HepG2 (cell line): Measurements from ENCODE around the gene PPP1R2B. TPM values are rescaled to one million over a fixed set of nuclear protein-coding genes. Genes with fewer than 3 reads are reported as not detected.

Experiments
- ATAC-seq: fragments of 200-7000 bp; cut with Tn5 transposase; 3 replicates; pipeline ENCODE4 v1.9.1; 2020; ENCODE audit warnings: mild to moderate bottlenecking, moderate library complexity
- BruUV-seq: library from RNA; stranded (reverse); fragments of 400-500 nt; replicated peaks from 2 replicates; lab custom pipeline; 2021; lab: Mats Ljungman, UMichigan
- CTCF ChIA-PET: fragments of 300-600 bp; formaldehyde crosslinking; extraction: SDS; loops from one replicate; lab custom pipeline; 2021; ENCODE audit warnings: low total read pairs, inconsistent platforms, low intra/inter-chr PET ratio; lab: Yijun Ruan, JAX
- POLR2A ChIA-PET: fragments of 350-600 bp; sonication (Branson Sonifier 250); formaldehyde crosslinking; loops from one replicate; lab custom pipeline; 2020; ENCODE audit warnings: antibody characterized with exemption, inconsistent platforms; lab: Yijun Ruan, JAX
- DNase-seq: peaks from one replicate; pipeline ENCODE4 v3.0.0-alpha.2; 2015; ENCODE audit warnings: low spot score
- FAIRE-seq: peaks from 3 replicates; lab custom pipeline; 2011; peaks lifted over from hg19 to GRCh38; lab: Jason Lieb, UNC
- H2AFZ ChIP-seq: one replicate; pipeline ENCODE4 v1.6.1; 2011; ENCODE audit warnings: low read length, inconsistent platforms
- H3K27ac ChIP-seq: fragments of 300-600 bp; 3 replicates; pipeline ENCODE4 v1.8.0; 2011; ENCODE audit warnings: mixed run types, mild to moderate bottlenecking, mixed read lengths, low read length, inconsistent platforms; ENCODE audit not compliant: insufficient read depth; ENCODE audit errors: extremely low read length
- H3K27me3 ChIP-seq, 2 experiments: fragments of 200-600 bp in 1 of 2; 2 replicates in 1 of 2; 3 replicates in 1 of 2; pipeline versions ENCODE4 v1.6.0 to v1.8.0; 2011; ENCODE audit warnings: low read length in 2 of 2, mild to moderate bottlenecking in 2 of 2, moderate library complexity in 2 of 2, inconsistent platforms in 1 of 2; ENCODE audit not compliant: insufficient read depth in 2 of 2, control insufficient read depth in 1 of 2
- H3K36me3 ChIP-seq, 2 experiments: fragments of 200-600 bp in 1 of 2; replicated peaks in 1 of 2; 2 replicates in 1 of 2; 3 replicates in 1 of 2; pipeline versions ENCODE4 v1.5.1 to v1.8.0; 2011; ENCODE audit warnings: low read length in 2 of 2, inconsistent platforms in 1 of 2; ENCODE audit not compliant: insufficient read depth in 2 of 2, control insufficient read depth in 1 of 2
- H3K4me1 ChIP-seq: 2 replicates; pipeline ENCODE4 v1.5.1; 2012; ENCODE audit warnings: low read length, inconsistent platforms; ENCODE audit not compliant: insufficient read depth
- H3K4me2 ChIP-seq: 2 replicates; pipeline ENCODE4 v1.6.0; 2011; ENCODE audit warnings: low read depth, low read length, inconsistent platforms
- H3K4me3 ChIP-seq, 3 experiments: fragments of 200-600 bp in 1 of 3; sonication (generic), shearing (Covaris generic) in 1 of 3; replicated peaks in 1 of 3; 2 replicates each; pipeline ENCODE4 v1.5.1; 2011 to 2016; ENCODE audit warnings: low read length in 3 of 3, inconsistent platforms in 2 of 3, low read depth in 2 of 3, mild to moderate bottlenecking in 2 of 3, control low read depth in 1 of 3, mixed read lengths in 1 of 3; ENCODE audit not compliant: insufficient read depth in 1 of 3
- H3K79me2 ChIP-seq: one replicate; pipeline ENCODE4 v1.6.1; 2011; ENCODE audit warnings: low read length, inconsistent platforms; ENCODE audit not compliant: insufficient read depth
- H3K9ac ChIP-seq: 2 replicates; pipeline ENCODE4 v1.6.0; 2011; ENCODE audit warnings: mild to moderate bottlenecking, low read depth, low read length, inconsistent platforms; ENCODE audit not compliant: insufficient read depth
- H3K9me3 ChIP-seq: 2 replicates; pipeline ENCODE4 v1.5.1; 2012; ENCODE audit warnings: mild to moderate bottlenecking, low read length
- H4K20me1 ChIP-seq: 2 replicates; pipeline ENCODE4 v1.6.0; 2011; ENCODE audit warnings: inconsistent platforms, mild to moderate bottlenecking, low read length, moderate library complexity; ENCODE audit not compliant: insufficient read depth
- ARID3A ChIP-seq: IDR thresholded peaks from 2 replicates; pipeline ENCODE4 v1.6.1; 2012; ENCODE audit warnings: low read depth, low read length, improper control_type of control experiment
- GATAD2A ChIP-seq: IDR thresholded peaks from 2 replicates; pipeline ENCODE4 v1.6.1; 2016
- PITX1 ChIP-seq: sonication (generic); formaldehyde crosslinking; IDR thresholded peaks from 2 replicates; pipeline ENCODE4 v1.5.1; 2020; ENCODE audit warnings: mild to moderate bottlenecking, missing genetic modification reagents
- TBP ChIP-seq: sonication (generic); formaldehyde crosslinking; IDR thresholded peaks from 2 replicates; pipeline ENCODE4 v1.5.0; 2020; ENCODE audit warnings: missing genetic modification reagents
- ZNF326 ChIP-seq: sonication (generic); formaldehyde crosslinking; IDR thresholded peaks from 2 replicates; pipeline ENCODE4 v1.4.0; 2020; ENCODE audit warnings: missing genetic modification reagents, borderline replicate concordance
- ZNF562 ChIP-seq: sonication (generic); formaldehyde crosslinking; IDR thresholded peaks from 2 replicates; pipeline ENCODE4 v1.8.0; 2022; ENCODE audit warnings: missing genetic modification reagents, borderline replicate concordance
- ZNF597 ChIP-seq: sonication (generic); formaldehyde crosslinking; IDR thresholded peaks from 2 replicates; pipeline ENCODE4 v1.5.0; 2020; ENCODE audit warnings: missing genetic modification reagents
- WGBS: methylation state at CpG from one replicate; pipeline ENCODE4 v1.1.6; 2017; ENCODE audit warnings: low lambda C conversion rate; 5-methylcytosine and 5-hydroxymethylcytosine counted together
- in situ Hi-C: cut with HindIII; loops from 2 replicates; pipeline ENCODE4 v1.10.0; 2017; ENCODE audit warnings: low pct_unique_long_range_greater_than_20kb; ENCODE audit not compliant: extremely low pct_ligation_motif_present
- intact Hi-C: fragments of 100-400 bp; cut with micrococcal nuclease; formaldehyde crosslinking; loops from one replicate; pipeline ENCODE4 v1.10.0; 2022; ENCODE audit not compliant: unreplicated experiment
- polyA plus RNA-seq, 8 experiments: library from polyadenylated mRNA; depleted of rRNA in 3 of 8; stranded (reverse) in 7 of 8; unstranded in 1 of 8; fragments of >200 nt; fragmentation: Illumina TruSeq in 4 of 8; extraction: Trizol in 4 of 8; gene quantifications; 2 replicates each; pipeline versions ENCODE4 v1.2.1 to v1.2.3, GENCODE V29; 2011 to 2016; ENCODE audit warnings: low read depth in 4 of 8, missing spikeins in 1 of 8, mixed read lengths in 1 of 8; ENCODE audit not compliant: insufficient read depth in 1 of 8
- small RNA-seq, 3 experiments: library from RNA; depleted of rRNA; stranded (forward); fragments of <200 nt; gene quantifications; one replicate each; pipeline ENCODE3, GENCODE V24; 2012; ENCODE audit warnings: low read depth in 2 of 3, low replicate concordance in 1 of 3; ENCODE audit not compliant: insufficient read length in 3 of 3, insufficient read depth in 2 of 3
- total RNA-seq, 5 experiments: library from RNA; depleted of rRNA; stranded (reverse); fragments of >200 nt; fragmentation: Illumina TruSeq; extraction: Trizol; gene quantifications; 2 replicates each; pipeline ENCODE4 v1.2.3, GENCODE V29; 2016; ENCODE audit warnings: low read depth in 1 of 5

PPP1R2B gene
- total and polyA plus RNA-seq, 2 of the 13 experiments (the other 11 are each of a cell fraction or from before 2014, with no cell fraction given), result 0.07 TPM; not detected in 1

- POLR2A ChIA-PET, result no interaction called here
- in situ Hi-C loops (no loop called here), intact Hi-C loops (no loop called here)
- no peak for DNase-seq
- CTCF ChIA-PET, result no interaction called here
- FAIRE-seq, result no peak
- Histone ChIP-seq H3K4me3 (no peak overlapping the region), H3K79me2 (no peaks in the 10 kb centered on the region), H3K4me2 (no peak overlapping the region), H4K20me1 (no peaks in the 10 kb centered on the region), H3K36me3 (no peaks in the 10 kb centered on the region), H3K9me3 (no peaks in the 10 kb centered on the region), H2AFZ (no peak overlapping the region), H3K4me1 (no peaks in the 10 kb centered on the region), H3K27me3 (no peaks in the 10 kb centered on the region), H3K27ac (no peak overlapping the region), H3K9ac (no peak overlapping the region)
- 12% methylated on average over 6 of the region's 7 CpGs for WGBS
- BruUV-seq, result no TSS peak
- no peak for ATAC-seq
- TF ChIP-seq PITX1 (CRISPR knock-in tag) (no peak), TBP (CRISPR knock-in tag) (no peak), ARID3A (no peak), GATAD2A (CRISPR knock-in tag) (no peak), ZNF326 (CRISPR knock-in tag) (no peak), ZNF562 (CRISPR knock-in tag) (no peak), ZNF597 (CRISPR knock-in tag) (no peak)
Observed at GRCh38 chr5:156896546-156896945, 46.5 kb downstream of the PPP1R2B start.

Small RNA genes lying within 50 kb of the gene (small RNA-seq; reads per million reads assigned to genes)
- 0 reads per million in 3 experiments for gene RNU6-556P

Other genes with a start within 250 kb of the PPP1R2B start
- not detected in 2 replicates for gene TIMD4, start 112.9 kb downstream of the PPP1R2B start, total RNA-seq (2016; rRNA removed; fragmentation: Illumina TruSeq; extraction: Trizol)
- 0.50 and 0.71 TPM in 2 replicates for gene TIMD4, start 112.9 kb downstream of the PPP1R2B start, polyA plus RNA-seq (2011; rRNA removed)
- gene HAVCR1, start 208.8 kb downstream of the PPP1R2B start, total RNA-seq (2016; rRNA removed; fragmentation: Illumina TruSeq; extraction: Trizol), result 0.77 and 0.93 TPM in 2 replicates
- 12.3 and 14.1 TPM in 2 replicates for gene HAVCR1, start 208.8 kb downstream of the PPP1R2B start, polyA plus RNA-seq (2011; rRNA removed)